ENCODE measurements around the gene MRGPRD.

The MRGPRD gene

DNA sequence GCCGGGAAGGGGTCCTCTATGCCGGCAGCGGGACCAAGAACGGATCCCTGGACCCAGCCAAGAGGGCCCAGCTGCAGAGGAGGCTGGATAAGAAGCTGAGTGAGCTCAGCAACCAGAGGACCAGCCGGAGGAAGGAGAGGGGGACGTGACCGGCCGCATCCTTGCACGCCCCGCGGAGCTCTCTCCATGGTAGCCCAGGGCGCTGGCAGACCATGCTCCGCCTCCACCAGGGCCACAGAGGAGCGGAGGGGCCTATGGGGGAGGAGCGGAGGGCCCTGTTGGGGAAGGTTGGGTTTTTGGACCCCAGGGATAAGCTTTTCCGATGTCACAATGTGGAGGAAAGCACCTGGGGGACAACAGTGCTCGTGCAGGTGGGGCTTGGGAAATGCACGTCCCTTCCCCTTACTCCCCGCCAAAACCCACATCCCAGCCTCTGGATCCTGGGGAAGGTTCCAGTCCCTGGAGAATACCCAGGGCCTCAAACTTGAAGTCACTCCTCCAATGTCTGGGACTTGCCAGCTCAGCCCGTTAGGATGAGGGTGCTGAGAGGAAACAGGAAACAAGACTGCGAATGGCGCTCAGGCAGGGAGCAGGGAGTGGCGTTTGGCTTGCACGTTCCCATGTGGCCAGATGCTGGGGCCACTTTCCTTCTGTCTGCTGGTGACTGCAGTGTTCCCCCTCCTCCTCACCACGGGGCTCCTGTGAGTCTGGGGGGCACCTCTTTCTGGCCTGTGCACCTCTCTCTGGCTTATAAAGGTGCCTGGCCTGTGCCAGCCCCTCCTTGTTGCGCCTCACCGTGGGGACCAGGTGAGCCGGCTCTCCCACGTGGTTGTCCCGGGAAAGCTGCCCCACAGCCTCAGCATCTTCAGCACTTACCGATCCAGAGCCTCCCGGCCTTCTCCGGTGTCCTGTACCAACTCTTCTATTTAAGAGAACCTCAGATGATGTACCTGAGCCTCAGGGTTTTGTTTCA lies 40.9 kb downstream of the MRGPRD start:
- TF ChIP-seq FOXP2 (optimal IDR thresholded peaks at IDR 0.05; ENCODE audit: borderline replicate concordance, extremely low read depth, extremely low read length, insufficient read depth), result no peak
- no peak for TF ChIP-seq POLR2AphosphoS5 (IDR thresholded peaks at IDR 0.05; ENCODE audit: low read depth, low read length)
- TF ChIP-seq TAF1 (IDR thresholded peaks at IDR 0.05; ENCODE audit: borderline replicate concordance, insufficient read depth, low read length), result no peak
- no peak for TF ChIP-seq SIN3A (IDR thresholded peaks at IDR 0.05; ENCODE audit: borderline replicate concordance, insufficient read depth, low read length)
- no peak for TF ChIP-seq REST (IDR thresholded peaks at IDR 0.05; ENCODE audit: insufficient read depth in 1 of 2, low read depth in 2 of 2, low read length in 2 of 2)

GRCh38 chr11:68938816-68939582 lies 41.8 kb downstream of the MRGPRD start:
- no peak for TF ChIP-seq TAF1 (IDR thresholded peaks at IDR 0.05; ENCODE audit: borderline replicate concordance, insufficient read depth, low read length)
- no peak for TF ChIP-seq POLR2AphosphoS5 (IDR thresholded peaks at IDR 0.05; ENCODE audit: low read depth, low read length)
- TF ChIP-seq REST (IDR thresholded peaks at IDR 0.05; ENCODE audit: insufficient read depth in 1 of 2, low read depth in 2 of 2, low read length in 2 of 2), result no peak
- no peak for TF ChIP-seq SIN3A (IDR thresholded peaks at IDR 0.05; ENCODE audit: borderline replicate concordance, insufficient read depth, low read length)
- TF ChIP-seq FOXP2 (optimal IDR thresholded peaks at IDR 0.05; ENCODE audit: borderline replicate concordance, extremely low read depth, extremely low read length, insufficient read depth), result no peak

- no peak for TF ChIP-seq FOXP2 (optimal IDR thresholded peaks at IDR 0.05; ENCODE audit: borderline replicate concordance, extremely low read depth, extremely low read length, insufficient read depth)
- TF ChIP-seq SIN3A (IDR thresholded peaks at IDR 0.05; ENCODE audit: borderline replicate concordance, insufficient read depth, low read length), result no peak
- no peak for TF ChIP-seq TAF1 (IDR thresholded peaks at IDR 0.05; ENCODE audit: borderline replicate concordance, insufficient read depth, low read length)
- TF ChIP-seq REST (IDR thresholded peaks at IDR 0.05; ENCODE audit: insufficient read depth in 1 of 2, low read depth in 2 of 2, low read length in 2 of 2), result no peak
- no peak for TF ChIP-seq POLR2AphosphoS5 (IDR thresholded peaks at IDR 0.05; ENCODE audit: low read depth, low read length)
Measured at GRCh38 chr11:68938088-68938487, 42.7 kb downstream of the MRGPRD start.

DNA sequence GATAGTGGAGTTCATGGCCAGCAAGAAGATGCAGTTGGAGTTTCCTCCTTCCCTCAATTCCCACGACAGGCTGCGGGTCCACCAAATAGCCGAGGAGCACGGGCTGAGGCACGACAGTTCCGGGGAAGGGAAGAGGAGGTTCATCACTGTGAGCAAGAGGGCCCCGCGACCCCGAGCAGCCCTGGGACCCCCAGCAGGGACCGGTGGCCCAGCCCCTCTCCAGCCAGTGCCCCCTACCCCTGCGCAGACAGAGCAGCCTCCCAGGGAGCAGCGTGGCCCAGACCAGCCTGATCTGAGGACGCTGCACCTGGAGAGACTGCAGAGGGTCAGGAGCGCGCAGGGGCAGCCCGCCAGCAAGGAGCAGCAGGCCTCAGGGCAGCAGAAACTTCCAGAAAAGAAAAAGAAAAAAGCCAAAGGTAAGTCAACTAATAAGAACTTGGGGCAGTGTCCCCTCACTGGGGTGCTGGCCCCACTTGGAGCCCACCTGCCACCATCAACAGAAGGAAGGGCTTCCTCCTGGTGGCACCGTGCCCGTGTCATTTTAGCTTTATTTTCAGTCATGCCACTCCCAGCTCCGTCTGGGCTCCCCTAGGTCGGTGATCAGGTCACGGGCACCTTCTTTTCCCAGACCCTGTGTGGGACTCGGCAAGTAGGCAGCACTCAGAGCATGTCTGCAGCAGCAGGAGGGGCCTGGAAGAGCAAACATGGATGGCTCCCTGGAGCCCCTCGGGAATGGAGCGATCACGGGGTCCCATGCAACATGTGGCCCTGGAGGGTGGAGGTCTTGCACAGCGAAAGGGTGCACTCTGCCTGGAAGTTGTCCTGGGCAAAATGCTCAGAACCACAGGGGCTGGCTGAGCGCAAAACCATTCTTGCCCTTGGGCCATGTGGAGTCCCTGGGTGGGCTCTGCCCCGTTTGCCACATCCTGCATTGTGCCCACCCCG lies 43.8 kb downstream of the MRGPRD start:
- no peak for TF ChIP-seq FOXP2 (optimal IDR thresholded peaks at IDR 0.05; ENCODE audit: borderline replicate concordance, extremely low read depth, extremely low read length, insufficient read depth)
- no peak for TF ChIP-seq SIN3A (IDR thresholded peaks at IDR 0.05; ENCODE audit: borderline replicate concordance, insufficient read depth, low read length)
- no peak for TF ChIP-seq POLR2AphosphoS5 (IDR thresholded peaks at IDR 0.05; ENCODE audit: low read depth, low read length)
- no peak for TF ChIP-seq TAF1 (IDR thresholded peaks at IDR 0.05; ENCODE audit: borderline replicate concordance, insufficient read depth, low read length)
- TF ChIP-seq REST (IDR thresholded peaks at IDR 0.05; ENCODE audit: insufficient read depth in 1 of 2, low read depth in 2 of 2, low read length in 2 of 2), result no peak

All from PFSK-1 (cell line).